ENCODE measurements around the gene ZNF74. TPM values are rescaled to one million over a fixed set of nuclear protein-coding genes. Genes with fewer than 3 reads are reported as not detected.

ZNF74 gene
- polyA plus RNA-seq, 1 donor from 2014 or later = 75.6 TPM

DNA sequence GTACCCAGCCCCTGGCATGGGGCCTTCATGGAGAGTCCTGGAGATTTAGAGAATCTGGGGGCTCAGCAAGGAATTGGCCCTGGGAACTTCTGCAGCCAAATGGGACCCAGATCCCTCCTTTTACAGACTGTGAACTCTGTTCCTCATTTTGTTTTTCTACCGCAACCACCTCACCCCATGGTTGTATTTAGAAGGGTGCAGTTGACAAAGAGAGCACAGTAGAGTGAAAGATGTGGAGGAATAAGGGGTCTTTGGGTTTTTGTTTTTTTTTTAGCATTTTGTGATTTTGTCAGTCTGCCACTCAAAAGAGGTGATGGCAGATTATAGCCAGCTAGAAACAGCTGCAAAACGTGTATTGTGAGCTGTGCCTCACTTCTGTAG is 1.9 kb downstream of the ZNF74 start:
- no peak for TF ChIP-seq EZH2 (IDR thresholded peaks at IDR 0.05; ENCODE audit: borderline replicate concordance, insufficient read depth, low read length, poor library complexity, severe bottlenecking)
- TF ChIP-seq, protein P1, sequence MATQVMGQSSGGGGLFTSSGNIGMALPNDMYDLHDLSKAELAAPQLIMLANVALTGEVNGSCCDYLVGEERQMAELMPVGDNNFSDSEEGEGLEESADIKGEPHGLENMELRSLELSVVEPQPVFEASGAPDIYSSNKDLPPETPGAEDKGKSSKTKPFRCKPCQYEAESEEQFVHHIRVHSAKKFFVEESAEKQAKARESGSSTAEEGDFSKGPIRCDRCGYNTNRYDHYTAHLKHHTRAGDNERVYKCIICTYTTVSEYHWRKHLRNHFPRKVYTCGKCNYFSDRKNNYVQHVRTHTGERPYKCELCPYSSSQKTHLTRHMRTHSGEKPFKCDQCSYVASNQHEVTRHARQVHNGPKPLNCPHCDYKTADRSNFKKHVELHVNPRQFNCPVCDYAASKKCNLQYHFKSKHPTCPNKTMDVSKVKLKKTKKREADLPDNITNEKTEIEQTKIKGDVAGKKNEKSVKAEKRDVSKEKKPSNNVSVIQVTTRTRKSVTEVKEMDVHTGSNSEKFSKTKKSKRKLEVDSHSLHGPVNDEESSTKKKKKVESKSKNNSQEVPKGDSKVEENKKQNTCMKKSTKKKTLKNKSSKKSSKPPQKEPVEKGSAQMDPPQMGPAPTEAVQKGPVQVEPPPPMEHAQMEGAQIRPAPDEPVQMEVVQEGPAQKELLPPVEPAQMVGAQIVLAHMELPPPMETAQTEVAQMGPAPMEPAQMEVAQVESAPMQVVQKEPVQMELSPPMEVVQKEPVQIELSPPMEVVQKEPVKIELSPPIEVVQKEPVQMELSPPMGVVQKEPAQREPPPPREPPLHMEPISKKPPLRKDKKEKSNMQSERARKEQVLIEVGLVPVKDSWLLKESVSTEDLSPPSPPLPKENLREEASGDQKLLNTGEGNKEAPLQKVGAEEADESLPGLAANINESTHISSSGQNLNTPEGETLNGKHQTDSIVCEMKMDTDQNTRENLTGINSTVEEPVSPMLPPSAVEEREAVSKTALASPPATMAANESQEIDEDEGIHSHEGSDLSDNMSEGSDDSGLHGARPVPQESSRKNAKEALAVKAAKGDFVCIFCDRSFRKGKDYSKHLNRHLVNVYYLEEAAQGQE (IDR thresholded peaks at IDR 0.05; ENCODE audit: borderline replicate concordance) = no peak
- TF ChIP-seq SMC3 (conservative IDR thresholded peaks at IDR 0.05; ENCODE audit: poor library complexity) = no peak
- no peak for TF ChIP-seq TAF1 (IDR thresholded peaks at IDR 0.05; ENCODE audit: low read depth)
- no peak for TF ChIP-seq MXI1 (conservative IDR thresholded peaks at IDR 0.05; ENCODE audit: poor library complexity, severe bottlenecking)
- no peak for TF ChIP-seq CTCF (IDR thresholded peaks at IDR 0.05; ENCODE audit: poor library complexity, severe bottlenecking)
- no peak for TF ChIP-seq RAD21 (conservative IDR thresholded peaks at IDR 0.05)
- TF ChIP-seq EP300 (conservative IDR thresholded peaks at IDR 0.05; ENCODE audit: poor library complexity, severe bottlenecking) = no peak
- no peak for TF ChIP-seq POLR2AphosphoS5 (IDR thresholded peaks at IDR 0.05)
- peak overlapping the region; percentile 26 for H3K27ac ChIP-seq (ENCODE audit: low read length)
- H3K9ac ChIP-seq (ENCODE audit: low read length) = peak overlapping the region; percentile 19
- H3F3A ChIP-seq (ENCODE audit: insufficient read depth, low read length, poor library complexity, severe bottlenecking) = peaks cover 3% of the 10 kb centered on the region
- H3K4me3 ChIP-seq (ENCODE audit: low read length) = peak overlapping the region; percentile 100
- no peaks in the 10 kb centered on the region for H3K27me3 ChIP-seq (ENCODE audit: insufficient read depth, low read depth, low read length)
- H3K79me2 ChIP-seq (replicated peaks; ENCODE audit: insufficient read depth, low read length) = peaks cover 49% of the 10 kb centered on the region
- H3K9me2 ChIP-seq (ENCODE audit: insufficient read depth, low read length) = no peaks in the 10 kb centered on the region
- H4K20me1 ChIP-seq (ENCODE audit: insufficient read depth) = peaks cover 4% of the 10 kb centered on the region
- H3K4me2 ChIP-seq (ENCODE audit: low read length) = peak overlapping the region; percentile 63
- no peaks in the 10 kb centered on the region for H3K36me3 ChIP-seq (ENCODE audit: insufficient read depth, low read length)
- no peaks in the 10 kb centered on the region for H3K9me3 ChIP-seq (ENCODE audit: low read length)
- H2AFZ ChIP-seq (ENCODE audit: low read depth, low read length) = no peak overlapping the region

DNA sequence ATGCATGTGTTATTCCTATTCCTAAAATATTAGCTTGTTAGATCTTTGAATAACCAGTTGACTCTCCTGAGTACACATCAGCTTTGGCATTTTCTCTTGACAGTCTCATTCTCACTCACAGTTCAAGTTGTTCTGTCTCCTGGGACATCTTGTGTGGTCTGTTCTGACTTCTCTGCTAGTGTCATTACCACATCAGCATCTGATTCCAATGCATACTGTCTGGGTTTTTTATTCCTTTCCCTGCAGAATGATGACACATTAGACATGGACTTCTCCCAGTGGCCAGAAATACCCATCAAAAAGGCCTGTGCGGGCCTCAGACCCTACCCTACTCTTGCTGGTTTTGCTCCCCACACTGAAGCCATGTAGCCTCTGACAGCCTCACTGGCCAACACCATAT is 2.7 kb downstream of the ZNF74 start:
- peak overlapping the region; percentile 63 for H3K4me2 ChIP-seq (ENCODE audit: low read length)
- H3F3A ChIP-seq (ENCODE audit: insufficient read depth, low read length, poor library complexity, severe bottlenecking) = peaks cover 3% of the 10 kb centered on the region
- peaks cover 4% of the 10 kb centered on the region for H4K20me1 ChIP-seq (ENCODE audit: insufficient read depth)
- TF ChIP-seq POLR2AphosphoS5 (IDR thresholded peaks at IDR 0.05) = peak; percentile 52
- no peak for TF ChIP-seq RAD21 (conservative IDR thresholded peaks at IDR 0.05)
- no peak for TF ChIP-seq TAF1 (IDR thresholded peaks at IDR 0.05; ENCODE audit: low read depth)
- peak; percentile 55 for TF ChIP-seq EP300 (conservative IDR thresholded peaks at IDR 0.05; ENCODE audit: poor library complexity, severe bottlenecking)
- TF ChIP-seq SMC3 (conservative IDR thresholded peaks at IDR 0.05; ENCODE audit: poor library complexity) = no peak
- TF ChIP-seq, protein P1 (IDR thresholded peaks at IDR 0.05; ENCODE audit: borderline replicate concordance) = no peak
- TF ChIP-seq EZH2 (IDR thresholded peaks at IDR 0.05; ENCODE audit: borderline replicate concordance, insufficient read depth, low read length, poor library complexity, severe bottlenecking) = no peak
- TF ChIP-seq MXI1 (conservative IDR thresholded peaks at IDR 0.05; ENCODE audit: poor library complexity, severe bottlenecking) = no peak
- no peaks in the 10 kb centered on the region for H3K36me3 ChIP-seq (ENCODE audit: insufficient read depth, low read length)
- no peak overlapping the region for H2AFZ ChIP-seq (ENCODE audit: low read depth, low read length)
- peak overlapping the region; percentile 44 for H3K27ac ChIP-seq (ENCODE audit: low read length)
- peak overlapping the region; percentile 19 for H3K9ac ChIP-seq (ENCODE audit: low read length)
- H3K27me3 ChIP-seq (ENCODE audit: insufficient read depth, low read depth, low read length) = no peaks in the 10 kb centered on the region
- H3K4me3 ChIP-seq (ENCODE audit: low read length) = peak overlapping the region; percentile 100
- H3K79me2 ChIP-seq (replicated peaks; ENCODE audit: insufficient read depth, low read length) = peaks cover 50% of the 10 kb centered on the region
- H3K9me3 ChIP-seq (ENCODE audit: low read length) = no peaks in the 10 kb centered on the region
- no peaks in the 10 kb centered on the region for H3K9me2 ChIP-seq (ENCODE audit: insufficient read depth, low read length)

Measured in neural cell (in vitro differentiated cells).